ENCODE data around the gene CRYGS. TPM values are rescaled to one million over a fixed set of nuclear protein-coding genes. Genes with fewer than 3 reads are reported as not detected.

CRYGS gene
- total and polyA plus RNA-seq, 4 donors, result 2.5 to 24.8 (median 5.2) TPM

- ATAC-seq (ENCODE audit: low FRiP score) (peak; percentile 11), DNase-seq (no peak)
- Histone ChIP-seq H3K36me3 (ENCODE audit: control insufficient read depth in 1 of 2, insufficient read depth in 2 of 2, low read length in 1 of 2) (no peaks in the 10 kb centered on the region), H3K4me1 (ENCODE audit: control insufficient read depth in 1 of 2, insufficient read depth in 2 of 2, low read length in 2 of 2) (peaks cover 0 to 1% of the 10 kb centered on the region in 2 donors), H3K27ac (ENCODE audit: low read depth in 1 of 2, low read length in 2 of 2) (no peak overlapping the region), H3K27me3 (ENCODE audit: control insufficient read depth in 1 of 2, insufficient read depth in 2 of 2, low read length in 1 of 2) (no peaks in the 10 kb centered on the region), H3K4me3 (ENCODE audit: low read length in 2 of 2) (no peak overlapping the region), H3K9me3 (ENCODE audit: control insufficient read depth, low read length) (no peaks in the 10 kb centered on the region)
- WGBS, 2 donors, result 97% methylated on average over 4 of the region's 4 CpGs
- intact Hi-C loops (cut with DNase I), result no loop called here
Measured at GRCh38 chr3:186497608-186498007, 46.6 kb downstream of the CRYGS start.

- DNase-seq, result no peak
- intact Hi-C loops (cut with DNase I), result no loop called here
Measured at GRCh38 chr3:186496635-186497034, 47.5 kb downstream of the CRYGS start.

GRCh38 chr3:186496016-186496415 lies 48.2 kb downstream of the CRYGS start:
- H3K27ac ChIP-seq (ENCODE audit: low read depth in 1 of 2, low read length in 2 of 2), result peak overlapping the region in 1 of 2 donors; percentile 48
- intact Hi-C loops (cut with DNase I), result no loop called here
- H3K9me3 ChIP-seq (ENCODE audit: control insufficient read depth, low read length), result no peaks in the 10 kb centered on the region
- WGBS, 2 donors, result 89 to 91% methylated on average over 3 of the region's 3 CpGs
- no peak overlapping the region for H3K4me3 ChIP-seq (ENCODE audit: low read length in 2 of 2)
- no peaks in the 10 kb centered on the region for H3K27me3 ChIP-seq (ENCODE audit: control insufficient read depth in 1 of 2, insufficient read depth in 2 of 2, low read length in 1 of 2)
- peaks cover 0 to 4% of the 10 kb centered on the region in 2 donors for H3K4me1 ChIP-seq (ENCODE audit: control insufficient read depth in 1 of 2, insufficient read depth in 2 of 2, low read length in 2 of 2)
- DNase-seq (no peak), ATAC-seq (ENCODE audit: low FRiP score) (no peak)
- no peaks in the 10 kb centered on the region for H3K36me3 ChIP-seq (ENCODE audit: control insufficient read depth in 1 of 2, insufficient read depth in 2 of 2, low read length in 1 of 2)

More at GRCh38 chr3:186496635-186497034, 47.5 kb downstream of the CRYGS start:
- H3K9me3 ChIP-seq (ENCODE audit: control insufficient read depth, low read length), result no peaks in the 10 kb centered on the region
- H3K36me3 ChIP-seq (ENCODE audit: control insufficient read depth in 1 of 2, insufficient read depth in 2 of 2, low read length in 1 of 2), result no peaks in the 10 kb centered on the region
- no peaks in the 10 kb centered on the region for H3K27me3 ChIP-seq (ENCODE audit: control insufficient read depth in 1 of 2, insufficient read depth in 2 of 2, low read length in 1 of 2)
- no peak overlapping the region for H3K4me3 ChIP-seq (ENCODE audit: low read length in 2 of 2)
- H3K4me1 ChIP-seq (ENCODE audit: control insufficient read depth in 1 of 2, insufficient read depth in 2 of 2, low read length in 2 of 2), result peaks cover 0 to 4% of the 10 kb centered on the region in 2 donors
- no peak overlapping the region for H3K27ac ChIP-seq (ENCODE audit: low read depth in 1 of 2, low read length in 2 of 2)
- ATAC-seq (ENCODE audit: low FRiP score), result no peak

- no peak overlapping the region for H3K4me3 ChIP-seq (ENCODE audit: low read length in 2 of 2)
- H3K27ac ChIP-seq (ENCODE audit: low read depth in 1 of 2, low read length in 2 of 2), result peak overlapping the region in 1 of 2 donors; percentile 19
- no peaks in the 10 kb centered on the region for H3K36me3 ChIP-seq (ENCODE audit: control insufficient read depth in 1 of 2, insufficient read depth in 2 of 2, low read length in 1 of 2)
- intact Hi-C loops (cut with DNase I), result loop anchor here (5.0 kb wide), 3 partner anchors 86 to 511 kb away; partner anchors contain the start of gene DGKG (in 2 of the 2)
- H3K27me3 ChIP-seq (ENCODE audit: control insufficient read depth in 1 of 2, insufficient read depth in 2 of 2, low read length in 1 of 2), result no peaks in the 10 kb centered on the region
- DNase-seq (no peak), ATAC-seq (ENCODE audit: low FRiP score) (peak; percentile 62)
- 8 to 11% methylated on average over 21 of the region's 21 CpGs for WGBS, 2 donors
- H3K9me3 ChIP-seq (ENCODE audit: control insufficient read depth, low read length), result no peaks in the 10 kb centered on the region
- H3K4me1 ChIP-seq (ENCODE audit: control insufficient read depth in 1 of 2, insufficient read depth in 2 of 2, low read length in 2 of 2), result peaks cover 0 to 4% of the 10 kb centered on the region in 2 donors
Measured at GRCh38 chr3:186493525-186494255, 50.5 kb downstream of the CRYGS start.

- no peak for ATAC-seq (ENCODE audit: low FRiP score)
- H3K9me3 ChIP-seq (ENCODE audit: control insufficient read depth, low read length), result no peaks in the 10 kb centered on the region
- H3K27me3 ChIP-seq (ENCODE audit: control insufficient read depth in 1 of 2, insufficient read depth in 2 of 2, low read length in 1 of 2), result no peaks in the 10 kb centered on the region
- peak overlapping the region; percentile 34 to 72 for H3K27ac ChIP-seq (ENCODE audit: low read depth in 1 of 2, low read length in 2 of 2)
- no peaks in the 10 kb centered on the region for H3K36me3 ChIP-seq (ENCODE audit: control insufficient read depth in 1 of 2, insufficient read depth in 2 of 2, low read length in 1 of 2)
- no peak overlapping the region for H3K4me3 ChIP-seq (ENCODE audit: low read length in 2 of 2)
- 10 to 13% methylated on average over 4 of the region's 4 CpGs for WGBS, 2 donors
- intact Hi-C loops (cut with DNase I), result loop anchor here (5.0 kb wide), 3 partner anchors 85 to 510 kb away; partner anchors contain the start of gene DGKG (in 2 of the 2)
- no peak for DNase-seq
- peaks cover 0 to 4% of the 10 kb centered on the region in 2 donors for H3K4me1 ChIP-seq (ENCODE audit: control insufficient read depth in 1 of 2, insufficient read depth in 2 of 2, low read length in 2 of 2)
Measured at GRCh38 chr3:186492385-186492984, 51.7 kb downstream of the CRYGS start.

- peaks cover 0 to 4% of the 10 kb centered on the region in 2 donors for H3K4me1 ChIP-seq (ENCODE audit: control insufficient read depth in 1 of 2, insufficient read depth in 2 of 2, low read length in 2 of 2)
- H3K4me3 ChIP-seq (ENCODE audit: low read length in 2 of 2), result no peak overlapping the region
- H3K9me3 ChIP-seq (ENCODE audit: control insufficient read depth, low read length), result no peaks in the 10 kb centered on the region
- H3K36me3 ChIP-seq (ENCODE audit: control insufficient read depth in 1 of 2, insufficient read depth in 2 of 2, low read length in 1 of 2), result no peaks in the 10 kb centered on the region
- ATAC-seq (ENCODE audit: low FRiP score), result no peak
- H3K27me3 ChIP-seq (ENCODE audit: control insufficient read depth in 1 of 2, insufficient read depth in 2 of 2, low read length in 1 of 2), result no peaks in the 10 kb centered on the region
- H3K27ac ChIP-seq (ENCODE audit: low read depth in 1 of 2, low read length in 2 of 2), result no peak overlapping the region
- WGBS, 2 donors, result 85 to 90% methylated on average over 4 of the region's 4 CpGs
- intact Hi-C loops (cut with DNase I), result no loop called here
- no peak for DNase-seq
Measured at GRCh38 chr3:186489507-186489906, 54.7 kb downstream of the CRYGS start.

Other genes with a start within 250 kb of the CRYGS start
- gene DGKG, start 182.1 kb downstream of the CRYGS start, total RNA-seq, result 10 to 100 TPM; 12.8 to 37.1 TPM
- 1 to 10 TPM in 1 of 2 donors, under 1 TPM in 1; 0.95 to 1.9 TPM for gene DGKG, start 182.1 kb downstream of the CRYGS start, polyA plus RNA-seq
- 10 to 100 TPM; 11.5 to 13.3 TPM for gene TBCCD1, start 23.0 kb upstream of the CRYGS start, total RNA-seq
- gene TBCCD1, start 23.0 kb upstream of the CRYGS start, polyA plus RNA-seq, result 1 to 10 TPM; 5.1 to 5.3 TPM
- 10 to 100 TPM; 35.0 to 47.0 TPM for gene DNAJB11, start 26.3 kb upstream of the CRYGS start, total RNA-seq
- 10 to 100 TPM; 36.7 to 40.2 TPM for gene DNAJB11, start 26.3 kb upstream of the CRYGS start, polyA plus RNA-seq
- gene AHSG, start 68.7 kb upstream of the CRYGS start, total RNA-seq, result not detected
- gene AHSG, start 68.7 kb upstream of the CRYGS start, polyA plus RNA-seq, result under 1 TPM in 1 of 2 donors, not detected in 1; 0.13 TPM
- gene FETUB, start 96.0 kb upstream of the CRYGS start, total RNA-seq, result not detected
- gene FETUB, start 96.0 kb upstream of the CRYGS start, polyA plus RNA-seq, result not detected
- not detected for gene HRG, start 121.6 kb upstream of the CRYGS start, total RNA-seq
- gene HRG, start 121.6 kb upstream of the CRYGS start, polyA plus RNA-seq, result not detected
- gene KNG1, start 173.0 kb upstream of the CRYGS start, total RNA-seq, result not detected
- not detected for gene KNG1, start 173.0 kb upstream of the CRYGS start, polyA plus RNA-seq
- gene EIF4A2, start 239.2 kb upstream of the CRYGS start, total RNA-seq, result 100 to 1,000 TPM; 330 to 374 TPM
- 100 to 1,000 TPM; 593 to 598 TPM for gene EIF4A2, start 239.2 kb upstream of the CRYGS start, polyA plus RNA-seq